Thyroid gland (tissue), 4 donors: ENCODE data around the gene PREX1.
"Not testable (repeated sequence)": the region's sequence is repeated elsewhere in the genome, so short reads cannot be mapped to it uniquely, and the experiment has no call there.

Source experiments
- CTCF ChIP-seq, 6 experiments: fragments of 200-600 bp in 3 of 6; fragments of 450-650 bp in 3 of 6; sonication (generic) in 3 of 6; IDR thresholded peaks; one replicate each; pipeline ENCODE4 v1.5.1; 2016 to 2019; ENCODE audit warnings: antibody characterized with exemption in 6 of 6, mild to moderate bottlenecking in 2 of 6, inconsistent platforms in 1 of 6, moderate library complexity in 1 of 6
- POLR2A ChIP-seq, 2 donors: fragments of 450-650 bp; IDR thresholded peaks; one replicate each; pipeline ENCODE4 v1.6.1; 2017; ENCODE audit warnings: antibody characterized with exemption in 2 of 2, mild to moderate bottlenecking in 2 of 2, moderate library complexity in 1 of 2

GRCh38 chr20:48756774-48757173 lies 71.0 kb downstream of the PREX1 start:
- not testable (repeated sequence) for TF ChIP-seq CTCF, POLR2A (IDR thresholded peaks at IDR 0.05)
